Stimulated activated naive CD4-positive, alpha-beta T cell (primary cell): ENCODE results near the gene LMOD2.

Experiments used
- DNase-seq, 6 experiments: peaks; one replicate each; lab custom pipeline; 2025; lab: John Stamatoyannopoulos, UW

LMOD2 gene

GRCh38 chr7:123640583-123640982, 15.1 kb upstream of the LMOD2 start:
- no peak for DNase-seq

- DNase-seq = no peak
Observed at GRCh38 chr7:123641901-123642300, 13.8 kb upstream of the LMOD2 start.

- no peak for DNase-seq
Observed at GRCh38 chr7:123643495-123644441, 11.9 kb upstream of the LMOD2 start.

- no peak for DNase-seq
Observed at GRCh38 chr7:123645516-123645915, 10.2 kb upstream of the LMOD2 start.

- DNase-seq = no peak
Observed at GRCh38 chr7:123647106-123647730, 8.4 kb upstream of the LMOD2 start.

GRCh38 chr7:123649964-123650363, 5.7 kb upstream of the LMOD2 start:
- no peak for DNase-seq

GRCh38 chr7:123650595-123650994, 5.1 kb upstream of the LMOD2 start:
- no peak for DNase-seq

- DNase-seq = no peak
Observed at GRCh38 chr7:123652406-123652805, 3.3 kb upstream of the LMOD2 start.

GRCh38 chr7:123653162-123653561, 2.5 kb upstream of the LMOD2 start:
- DNase-seq = no peak

- DNase-seq = no peak
Observed at GRCh38 chr7:123656544-123657303, 1.1 kb downstream of the LMOD2 start.

- no peak for DNase-seq
Observed at GRCh38 chr7:123657304-123657685, 1.6 kb downstream of the LMOD2 start.

- DNase-seq = no peak
Observed at GRCh38 chr7:123658023-123658422, 2.4 kb downstream of the LMOD2 start.

GRCh38 chr7:123660514-123661354, 5.1 kb downstream of the LMOD2 start:
- no peak for DNase-seq

GRCh38 chr7:123661765-123662164, 6.1 kb downstream of the LMOD2 start:
- no peak for DNase-seq

- no peak for DNase-seq
Observed at GRCh38 chr7:123662293-123662692, 6.6 kb downstream of the LMOD2 start.

- no peak for DNase-seq
Observed at GRCh38 chr7:123662755-123663154, 7.1 kb downstream of the LMOD2 start.

GRCh38 chr7:123663200-123663599, 7.5 kb downstream of the LMOD2 start:
- DNase-seq = no peak

- DNase-seq = no peak
Observed at GRCh38 chr7:123665157-123665556, 9.5 kb downstream of the LMOD2 start.

GRCh38 chr7:123665896-123666295, 10.2 kb downstream of the LMOD2 start:
- no peak for DNase-seq

- no peak for DNase-seq
Observed at GRCh38 chr7:123666492-123666891, 10.8 kb downstream of the LMOD2 start.

- DNase-seq = no peak
Observed at GRCh38 chr7:123669485-123669884, 13.8 kb downstream of the LMOD2 start.
